Mesenchymal stem cell (in vitro differentiated cells and primary cell): ENCODE results near the gene TUFM.

Experiments used
- DNase-seq: peaks from one replicate; pipeline ENCODE4 v3.0.0-alpha.2; 2013
- H2AFZ ChIP-seq: one replicate; pipeline ENCODE4 v1.6.1; 2013; ENCODE audit warnings: low read depth, mild to moderate bottlenecking, control low read depth, inconsistent platforms, low read length, moderate library complexity
- H2AK5ac ChIP-seq: 2 replicates; pipeline ENCODE4 v1.6.1; 2013; ENCODE audit warnings: low read length, moderate library complexity, mild to moderate bottlenecking, inconsistent platforms; ENCODE audit not compliant: severe bottlenecking
- H2BK120ac ChIP-seq: one replicate; pipeline ENCODE4 v1.6.1; 2013; ENCODE audit warnings: low read depth, mild to moderate bottlenecking, inconsistent platforms, low read length, moderate library complexity
- H2BK12ac ChIP-seq, 2 experiments: one replicate each; pipeline ENCODE4 v1.6.1; 2013; ENCODE audit warnings: inconsistent platforms in 2 of 2, low read length in 2 of 2, mild to moderate bottlenecking in 2 of 2, moderate library complexity in 2 of 2, control low read depth in 1 of 2
- H2BK15ac ChIP-seq: one replicate; pipeline ENCODE4 v1.6.1; 2013; ENCODE audit warnings: mild to moderate bottlenecking, low read depth, inconsistent platforms; ENCODE audit not compliant: poor library complexity, severe bottlenecking
- H2BK5ac ChIP-seq: 2 replicates; pipeline ENCODE4 v1.6.1; 2013; ENCODE audit warnings: low read depth, mild to moderate bottlenecking, low read length, control low read depth, inconsistent platforms; ENCODE audit not compliant: poor library complexity, severe bottlenecking
- H3K14ac ChIP-seq, 2 experiments: one replicate each; pipeline ENCODE4 v1.6.1; 2013; ENCODE audit warnings: inconsistent platforms in 2 of 2, low read length in 2 of 2, control low read depth in 1 of 2, mild to moderate bottlenecking in 1 of 2, moderate library complexity in 1 of 2
- H3K18ac ChIP-seq, 2 experiments: one replicate each; pipeline ENCODE4 v1.6.1; 2013; ENCODE audit warnings: inconsistent platforms in 2 of 2, low read length in 2 of 2, control low read depth in 1 of 2, low read depth in 1 of 2, mild to moderate bottlenecking in 1 of 2
- H3K23ac ChIP-seq, 2 experiments: one replicate each; pipeline ENCODE4 v1.6.1; 2013; ENCODE audit warnings: inconsistent platforms in 2 of 2, low read length in 2 of 2, mild to moderate bottlenecking in 2 of 2, moderate library complexity in 2 of 2, control low read depth in 1 of 2
- H3K27ac ChIP-seq: 2 replicates; pipeline ENCODE4 v1.5.1; 2013; ENCODE audit warnings: mild to moderate bottlenecking, moderate library complexity, low read length, control low read depth, inconsistent platforms; ENCODE audit not compliant: poor library complexity, severe bottlenecking
- H3K27me3 ChIP-seq, 2 experiments: 2 replicates each; pipeline versions ENCODE4 v1.6.1 to v1.7.0; 2013; ENCODE audit warnings: low read length in 2 of 2, mild to moderate bottlenecking in 2 of 2, moderate library complexity in 2 of 2, control low read depth in 1 of 2, inconsistent platforms in 1 of 2; ENCODE audit not compliant: control insufficient read depth in 1 of 2, insufficient read depth in 1 of 2
- H3K36me3 ChIP-seq, 2 experiments: 2 replicates each; pipeline versions ENCODE4 v1.6.1 to v1.7.0; 2013; ENCODE audit warnings: low read length in 2 of 2, control low read depth in 1 of 2, inconsistent platforms in 1 of 2, low read depth in 1 of 2, mild to moderate bottlenecking in 1 of 2; ENCODE audit not compliant: insufficient read depth in 2 of 2, control insufficient read depth in 1 of 2
- H3K4ac ChIP-seq, 2 experiments: one replicate each; pipeline ENCODE4 v1.6.1; 2013; ENCODE audit warnings: inconsistent platforms in 2 of 2, low read length in 2 of 2, mild to moderate bottlenecking in 2 of 2, moderate library complexity in 2 of 2, control low read depth in 1 of 2, low read depth in 1 of 2
- H3K4me1 ChIP-seq: 2 replicates; pipeline ENCODE4 v1.6.1; 2013; ENCODE audit warnings: low read depth, low read length, control low read depth; ENCODE audit not compliant: control insufficient read depth, insufficient read depth
- H3K4me2 ChIP-seq: 2 replicates; pipeline ENCODE4 v1.6.1; 2013; ENCODE audit warnings: low read length, mild to moderate bottlenecking, inconsistent platforms; ENCODE audit not compliant: poor library complexity, severe bottlenecking
- H3K4me3 ChIP-seq, 2 experiments: 2 replicates each; pipeline versions ENCODE4 v1.5.1 to v1.7.0; 2013; ENCODE audit warnings: low read length in 2 of 2, mild to moderate bottlenecking in 2 of 2, control low read depth in 1 of 2, low read depth in 1 of 2; ENCODE audit not compliant: insufficient read depth in 1 of 2
- H3K79me1 ChIP-seq: replicated peaks from 2 replicates; pipeline ENCODE4 v1.6.1; 2013; ENCODE audit warnings: mild to moderate bottlenecking, control low read depth, low read length, inconsistent platforms; ENCODE audit not compliant: poor library complexity, severe bottlenecking
- H3K9ac ChIP-seq: 2 replicates; pipeline ENCODE4 v1.7.0; 2013; ENCODE audit warnings: mild to moderate bottlenecking, low read length, moderate library complexity
- H3K9me3 ChIP-seq: 2 replicates; pipeline ENCODE4 v1.7.0; 2013; ENCODE audit warnings: mild to moderate bottlenecking, low read length; ENCODE audit not compliant: control insufficient read depth
- H4K8ac ChIP-seq: one replicate; pipeline ENCODE4 v1.6.1; 2013; ENCODE audit warnings: inconsistent platforms, mild to moderate bottlenecking, low read length, moderate library complexity
- H4K91ac ChIP-seq: one replicate; pipeline ENCODE4 v1.6.1; 2013; ENCODE audit warnings: mild to moderate bottlenecking, low read length, inconsistent platforms
- WGBS: methylation state at CpG from one replicate; pipeline ENCODE4 v1.1.7; 2013; ENCODE audit warnings: mixed read lengths; 5-methylcytosine and 5-hydroxymethylcytosine counted together

TUFM gene

DNA sequence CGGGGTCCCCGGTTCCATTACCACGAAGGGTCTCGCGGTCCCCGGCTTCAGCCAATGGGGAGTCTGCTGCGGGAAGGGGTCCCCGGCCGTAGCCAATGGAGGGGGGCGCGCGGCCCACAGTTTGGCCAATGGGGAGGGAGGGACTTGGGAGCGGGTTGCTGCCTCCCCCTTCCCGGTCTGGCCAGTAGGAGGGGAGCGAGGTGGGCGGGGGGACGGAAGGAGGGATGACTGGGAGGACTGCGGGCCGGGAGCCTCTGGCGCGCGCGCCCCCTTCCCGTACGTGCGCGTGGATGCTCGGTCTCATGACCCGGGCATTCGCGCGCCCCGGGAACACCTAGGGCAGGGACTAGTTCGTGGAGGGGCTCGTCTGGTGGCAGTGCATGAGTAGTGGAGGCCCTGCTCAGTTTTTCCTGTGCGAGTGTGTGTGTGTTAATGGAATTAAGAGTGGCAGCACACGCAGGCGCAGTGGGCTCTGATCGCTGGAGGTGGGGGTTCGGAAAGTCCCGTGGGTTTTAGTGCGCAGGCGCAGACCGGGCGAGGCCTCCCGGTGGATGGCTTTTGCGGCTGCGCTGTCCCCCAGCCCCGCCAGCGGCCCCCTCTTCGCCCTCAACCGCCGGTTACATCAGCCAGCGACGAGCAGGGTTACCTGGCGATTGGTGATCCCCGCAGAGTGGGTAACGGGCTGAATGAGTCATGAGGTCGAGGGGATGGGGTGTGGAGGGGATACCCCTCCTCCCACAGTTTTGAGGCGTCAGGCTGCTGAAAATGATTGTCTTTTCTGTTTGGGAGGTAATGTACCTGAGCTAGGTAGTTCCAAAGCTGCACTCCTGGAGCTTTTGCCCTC lies 22.1 kb downstream of the TUFM start:
- H3K9me3 ChIP-seq, result no peaks in the 10 kb centered on the region
- H2BK12ac ChIP-seq, result no peak overlapping the region
- peak overlapping the region; percentile 71 to 99 for H3K18ac ChIP-seq
- H3K4me2 ChIP-seq, result peak overlapping the region; percentile 58
- no peak overlapping the region for H3K23ac ChIP-seq
- peak overlapping the region; percentile 79 to 100 for H3K4ac ChIP-seq
- peak overlapping the region; percentile 86 for H4K8ac ChIP-seq
- H3K27ac ChIP-seq, result peak overlapping the region; percentile 97
- H3K79me1 ChIP-seq, result peaks cover 14% of the 10 kb centered on the region
- peaks cover 6% of the 10 kb centered on the region for H3K4me1 ChIP-seq
- H2BK5ac ChIP-seq, result no peak overlapping the region
- no peak overlapping the region for H2AFZ ChIP-seq
- no peak overlapping the region for H2AK5ac ChIP-seq
- H3K36me3 ChIP-seq, result peaks cover 38 to 52% of the 10 kb centered on the region in 2 experiments
- H2BK120ac ChIP-seq, result peak overlapping the region; percentile 71
- peak overlapping the region in 1 of 2 experiments; percentile 95 for H3K14ac ChIP-seq
- H3K27me3 ChIP-seq, result no peaks in the 10 kb centered on the region
- H3K9ac ChIP-seq, result peak overlapping the region; percentile 96
- DNase-seq, result peak; percentile 99
- peak overlapping the region; percentile 97 for H4K91ac ChIP-seq
- peak overlapping the region; percentile 77 for H2BK15ac ChIP-seq
- H3K4me3 ChIP-seq, result peak overlapping the region; percentile 88 to 95
- 0% methylated on average over 50 of the region's 60 CpGs for WGBS

DNA sequence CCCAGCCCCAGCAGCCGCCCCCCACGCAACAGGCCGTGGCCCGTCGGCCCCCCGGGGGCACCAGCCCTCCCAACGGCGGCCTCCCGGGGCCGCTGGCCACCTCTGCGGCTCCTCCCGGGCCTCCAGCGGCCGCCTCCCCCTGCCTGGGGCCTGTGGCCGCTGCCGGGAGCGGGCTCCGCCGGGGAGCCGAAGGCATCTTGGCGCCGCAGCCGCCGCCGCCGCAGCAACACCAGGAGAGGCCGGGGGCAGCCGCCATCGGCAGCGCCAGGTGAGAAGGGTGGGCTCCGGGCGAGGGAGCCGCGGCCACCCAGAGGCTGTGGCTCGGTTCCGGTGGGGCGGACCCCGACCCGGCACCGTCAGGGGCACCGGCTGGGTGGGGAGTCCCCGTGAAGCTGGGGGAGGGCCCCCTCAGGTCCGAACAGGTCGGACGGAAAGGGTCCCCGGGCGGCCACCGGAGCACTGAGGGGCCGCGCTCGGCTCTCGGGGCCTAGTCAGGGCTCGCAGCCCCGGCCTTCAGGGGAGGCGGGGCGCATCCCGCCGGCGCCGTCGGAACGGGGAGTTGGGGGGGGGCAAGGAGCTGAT lies 22.8 kb downstream of the TUFM start:
- H2BK120ac ChIP-seq, result peak overlapping the region; percentile 99
- peak overlapping the region; percentile 88 to 100 for H3K4ac ChIP-seq
- H2AK5ac ChIP-seq, result no peak overlapping the region
- peak overlapping the region; percentile 97 for H2BK15ac ChIP-seq
- no peaks in the 10 kb centered on the region for H3K27me3 ChIP-seq
- no peaks in the 10 kb centered on the region for H3K9me3 ChIP-seq
- peak overlapping the region; percentile 95 to 99 for H3K18ac ChIP-seq
- H3K4me3 ChIP-seq, result peak overlapping the region; percentile 88 to 95
- H3K4me1 ChIP-seq, result peaks cover 6% of the 10 kb centered on the region
- WGBS, result under 1% methylated on average over 48 of the region's 62 CpGs
- H3K23ac ChIP-seq, result peak overlapping the region in 1 of 2 experiments; percentile 97
- peak overlapping the region; percentile 83 for H4K8ac ChIP-seq
- no peak overlapping the region for H2AFZ ChIP-seq
- H3K27ac ChIP-seq, result peak overlapping the region; percentile 72
- H3K36me3 ChIP-seq, result peaks cover 32 to 46% of the 10 kb centered on the region in 2 experiments
- H2BK5ac ChIP-seq, result peak overlapping the region; percentile 81
- peak overlapping the region; percentile 97 for H4K91ac ChIP-seq
- peaks cover 14% of the 10 kb centered on the region for H3K79me1 ChIP-seq
- H3K4me2 ChIP-seq, result peak overlapping the region; percentile 51
- DNase-seq, result no peak
- peak overlapping the region; percentile 95 to 99 for H3K14ac ChIP-seq
- H3K9ac ChIP-seq, result peak overlapping the region; percentile 96
- peak overlapping the region in 1 of 2 experiments; percentile 29 for H2BK12ac ChIP-seq

DNA sequence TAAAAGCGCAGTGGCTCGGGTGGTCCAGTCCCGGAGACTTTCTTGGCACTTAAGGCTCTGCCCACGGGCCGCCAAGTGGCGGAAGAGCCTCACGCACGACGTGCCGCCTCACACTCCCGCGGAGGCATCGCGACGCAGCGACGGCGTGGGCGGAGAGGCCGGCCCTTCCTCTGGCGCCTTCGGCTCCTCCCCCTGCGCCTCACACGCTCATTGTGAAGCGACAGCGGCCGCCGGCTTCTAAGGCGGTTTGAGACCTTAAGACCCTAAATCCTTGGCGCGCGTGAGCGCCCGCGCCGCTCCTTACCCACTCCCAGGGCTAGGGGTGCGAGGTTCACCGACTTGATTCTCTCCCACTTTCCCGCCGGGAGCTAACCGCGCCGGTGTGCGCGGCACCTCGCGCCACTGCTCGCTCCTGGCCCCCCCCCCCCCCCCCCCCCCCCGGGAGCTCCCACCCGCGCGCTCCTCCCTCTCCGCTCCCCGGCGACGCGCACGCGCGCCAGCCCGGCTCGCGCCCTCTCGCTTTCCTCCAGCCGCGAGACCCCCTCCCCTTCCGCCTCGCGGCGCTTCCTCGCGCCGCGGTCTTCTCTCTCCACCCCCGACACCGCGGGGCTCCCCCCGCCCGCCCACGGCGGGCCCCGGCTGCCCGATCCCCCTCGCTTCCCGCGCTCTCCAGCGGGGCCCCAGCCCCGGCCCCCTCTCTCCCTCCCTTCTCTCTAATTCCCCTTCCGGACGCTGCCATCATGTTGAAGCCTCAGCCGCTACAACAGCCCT lies 23.4 kb downstream of the TUFM start, which contains the start of gene ATXN2L:
ATXN2L (plus strand) TSS at position 480 of the 771 bp plus-strand sequence; CDS start at position 741, 261 bp downstream.
- H2BK120ac ChIP-seq, result peak within 1 kb of the TSS; percentile 99
- H2BK15ac ChIP-seq, result peak within 1 kb of the TSS; percentile 97
- under 1% methylated on average over 73 of the region's 91 CpGs for WGBS
- H3K4me2 ChIP-seq, result peak within 1 kb of the TSS; percentile 77
- peaks cover 14% of the 10 kb centered on the region for H3K79me1 ChIP-seq
- peak within 1 kb of the TSS; percentile 96 to 99 for H3K14ac ChIP-seq
- peak within 1 kb of the TSS; percentile 96 for H3K9ac ChIP-seq
- no peaks in the 10 kb centered on the region for H3K9me3 ChIP-seq
- peak within 1 kb of the TSS; percentile 97 for H4K91ac ChIP-seq
- peak within 1 kb of the TSS; percentile 89 for H2AFZ ChIP-seq
- H3K4me3 ChIP-seq, result peak within 1 kb of the TSS; percentile 88 to 95
- no peaks in the 10 kb centered on the region for H3K27me3 ChIP-seq
- no peak within 1 kb of the TSS for H2AK5ac ChIP-seq
- peak within 1 kb of the TSS; percentile 86 for H2BK5ac ChIP-seq
- H2BK12ac ChIP-seq, result peak within 1 kb of the TSS in 1 of 2 experiments; percentile 29
- DNase-seq, result peak; percentile 96
- H3K36me3 ChIP-seq, result peaks cover 29 to 39% of the 10 kb centered on the region in 2 experiments
- peak within 1 kb of the TSS; percentile 88 to 100 for H3K4ac ChIP-seq
- peak within 1 kb of the TSS; percentile 99 for H3K27ac ChIP-seq
- H4K8ac ChIP-seq, result peak within 1 kb of the TSS; percentile 93
- peaks cover 6% of the 10 kb centered on the region for H3K4me1 ChIP-seq
- H3K18ac ChIP-seq, result peak within 1 kb of the TSS; percentile 98 to 99
- H3K23ac ChIP-seq, result peak within 1 kb of the TSS in 1 of 2 experiments; percentile 97
